ENCODE data around the gene PDE7B. TPM values are rescaled to one million over a fixed set of nuclear protein-coding genes. Genes with fewer than 3 reads are reported as not detected.

The PDE7B gene
- total RNA-seq, 1 experiment from 2014 or later = not detected

DNA sequence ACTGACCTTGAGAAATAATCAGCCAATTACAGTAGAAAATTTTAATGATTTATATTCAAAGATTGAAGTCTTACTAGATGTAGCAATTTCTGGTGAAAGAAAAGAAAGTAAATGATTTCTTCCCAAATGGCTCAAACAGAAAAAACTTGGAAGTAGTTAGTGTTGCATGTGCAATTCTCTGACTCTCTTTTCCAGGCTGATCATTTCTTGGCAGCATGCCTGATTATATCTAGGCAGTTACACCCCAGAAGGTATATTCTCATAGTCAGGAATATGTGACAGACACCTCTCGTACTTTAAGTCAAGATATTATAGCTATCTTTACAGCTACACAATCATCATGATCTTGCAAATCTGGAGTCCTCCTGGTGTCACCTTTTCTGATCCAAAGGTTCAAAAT is 122.9 kb downstream of the PDE7B start (continued):
- no peak for TF ChIP-seq MXD4 (CRISPR knock-in tag; IDR thresholded peaks at IDR 0.05; ENCODE audit: borderline replicate concordance)
- TF ChIP-seq, protein P1, sequence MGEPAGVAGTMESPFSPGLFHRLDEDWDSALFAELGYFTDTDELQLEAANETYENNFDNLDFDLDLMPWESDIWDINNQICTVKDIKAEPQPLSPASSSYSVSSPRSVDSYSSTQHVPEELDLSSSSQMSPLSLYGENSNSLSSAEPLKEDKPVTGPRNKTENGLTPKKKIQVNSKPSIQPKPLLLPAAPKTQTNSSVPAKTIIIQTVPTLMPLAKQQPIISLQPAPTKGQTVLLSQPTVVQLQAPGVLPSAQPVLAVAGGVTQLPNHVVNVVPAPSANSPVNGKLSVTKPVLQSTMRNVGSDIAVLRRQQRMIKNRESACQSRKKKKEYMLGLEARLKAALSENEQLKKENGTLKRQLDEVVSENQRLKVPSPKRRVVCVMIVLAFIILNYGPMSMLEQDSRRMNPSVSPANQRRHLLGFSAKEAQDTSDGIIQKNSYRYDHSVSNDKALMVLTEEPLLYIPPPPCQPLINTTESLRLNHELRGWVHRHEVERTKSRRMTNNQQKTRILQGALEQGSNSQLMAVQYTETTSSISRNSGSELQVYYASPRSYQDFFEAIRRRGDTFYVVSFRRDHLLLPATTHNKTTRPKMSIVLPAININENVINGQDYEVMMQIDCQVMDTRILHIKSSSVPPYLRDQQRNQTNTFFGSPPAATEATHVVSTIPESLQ (CRISPR knock-in tag; IDR thresholded peaks at IDR 0.05) = no peak
- TF ChIP-seq GTF2I (CRISPR knock-in tag; conservative IDR thresholded peaks at IDR 0.05) = no peak
- no peak for TF ChIP-seq PRRX2 (CRISPR knock-in tag; IDR thresholded peaks at IDR 0.05)

GRCh38 chr6:135976585-135976984 is 125.1 kb downstream of the PDE7B start:
- DNase-seq (ENCODE audit: low spot score) (no peak), ATAC-seq (no peak)
- Mint-ChIP-seq H3K27ac (no peak overlapping the region), H3K4me3 (no peak overlapping the region), H3K4me1 (no peaks in the 10 kb centered on the region), H3K9me3 (peaks cover 7% of the 10 kb centered on the region; the same call in 1 of the 2 replicates), H3K36me3 (no peaks in the 10 kb centered on the region), H3K27me3 (ENCODE audit: low read depth) (no peaks in the 10 kb centered on the region)
- POLR2A ChIA-PET = no interaction called here
- CTCF ChIA-PET = no interaction called here
- TF ChIP-seq HMGA2 (CRISPR knock-in tag; IDR thresholded peaks at IDR 0.05) (no peak), NR1H2 (CRISPR knock-in tag; IDR thresholded peaks at IDR 0.05) (no peak), GABPB1 (CRISPR knock-in tag; IDR thresholded peaks at IDR 0.05) (no peak), NR3C1 (CRISPR knock-in tag; conservative IDR thresholded peaks at IDR 0.05; ENCODE audit: low read depth) (no peak), ZBTB21 (CRISPR knock-in tag; IDR thresholded peaks at IDR 0.05; ENCODE audit: borderline replicate concordance) (no peak), MLX (CRISPR knock-in tag; IDR thresholded peaks at IDR 0.05) (no peak), E2F5 (CRISPR knock-in tag; IDR thresholded peaks at IDR 0.05) (no peak), RELA (CRISPR knock-in tag; IDR thresholded peaks at IDR 0.05; ENCODE audit: borderline replicate concordance) (no peak), FOXP1 (CRISPR knock-in tag; IDR thresholded peaks at IDR 0.05; ENCODE audit: borderline replicate concordance) (no peak), CTCF (IDR thresholded peaks at IDR 0.05) (no peak), ATF2 (CRISPR knock-in tag; IDR thresholded peaks at IDR 0.05; ENCODE audit: borderline replicate concordance, low read depth) (no peak), SMAD3 (CRISPR knock-in tag; IDR thresholded peaks at IDR 0.05; ENCODE audit: borderline replicate concordance) (no peak), TEAD4 (CRISPR knock-in tag; IDR thresholded peaks at IDR 0.05) (no peak), ETV6 (CRISPR knock-in tag; IDR thresholded peaks at IDR 0.05) (no peak), JAZF1 (CRISPR knock-in tag; IDR thresholded peaks at IDR 0.05) (no peak)
- TF ChIP-seq, protein P2, sequence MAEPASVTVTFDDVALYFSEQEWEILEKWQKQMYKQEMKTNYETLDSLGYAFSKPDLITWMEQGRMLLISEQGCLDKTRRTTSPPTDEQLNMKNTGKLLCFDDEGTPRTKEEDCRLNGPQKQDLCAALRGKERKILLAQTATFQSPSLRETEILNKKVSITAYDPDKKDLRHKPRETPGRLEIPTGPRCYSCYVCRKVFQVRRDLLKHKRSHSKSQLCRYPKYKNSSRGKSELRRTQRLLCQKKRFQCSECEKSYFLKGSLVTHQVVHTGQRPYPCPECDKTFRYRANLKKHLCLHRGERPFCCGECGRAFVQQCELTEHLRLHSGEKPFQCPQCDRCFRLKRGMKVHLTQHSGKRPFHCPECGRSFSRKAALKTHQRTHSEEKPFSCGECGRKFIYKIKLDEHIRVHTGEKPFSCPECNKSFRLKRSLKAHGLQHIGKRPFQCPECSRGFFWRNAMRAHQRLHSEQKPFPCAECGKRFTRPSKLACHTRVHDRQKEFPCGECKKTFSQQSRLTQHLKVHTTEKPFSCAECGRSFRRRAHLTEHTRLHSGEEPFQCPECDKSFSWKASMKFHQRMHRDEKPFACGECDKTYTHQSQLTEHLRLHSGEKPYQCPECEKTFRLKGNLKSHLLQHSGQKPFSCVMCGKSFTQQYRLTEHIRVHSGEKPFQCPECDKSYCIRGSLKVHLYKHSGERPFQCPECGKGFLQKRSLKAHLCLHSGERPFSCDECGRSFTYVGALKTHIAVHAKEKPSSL (CRISPR knock-in tag; conservative IDR thresholded peaks at IDR 0.05) = no peak
- TF ChIP-seq, protein P3, sequence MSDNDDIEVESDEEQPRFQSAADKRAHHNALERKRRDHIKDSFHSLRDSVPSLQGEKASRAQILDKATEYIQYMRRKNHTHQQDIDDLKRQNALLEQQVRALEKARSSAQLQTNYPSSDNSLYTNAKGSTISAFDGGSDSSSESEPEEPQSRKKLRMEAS (CRISPR knock-in tag; IDR thresholded peaks at IDR 0.05) = no peak
- TF ChIP-seq, protein P4, sequence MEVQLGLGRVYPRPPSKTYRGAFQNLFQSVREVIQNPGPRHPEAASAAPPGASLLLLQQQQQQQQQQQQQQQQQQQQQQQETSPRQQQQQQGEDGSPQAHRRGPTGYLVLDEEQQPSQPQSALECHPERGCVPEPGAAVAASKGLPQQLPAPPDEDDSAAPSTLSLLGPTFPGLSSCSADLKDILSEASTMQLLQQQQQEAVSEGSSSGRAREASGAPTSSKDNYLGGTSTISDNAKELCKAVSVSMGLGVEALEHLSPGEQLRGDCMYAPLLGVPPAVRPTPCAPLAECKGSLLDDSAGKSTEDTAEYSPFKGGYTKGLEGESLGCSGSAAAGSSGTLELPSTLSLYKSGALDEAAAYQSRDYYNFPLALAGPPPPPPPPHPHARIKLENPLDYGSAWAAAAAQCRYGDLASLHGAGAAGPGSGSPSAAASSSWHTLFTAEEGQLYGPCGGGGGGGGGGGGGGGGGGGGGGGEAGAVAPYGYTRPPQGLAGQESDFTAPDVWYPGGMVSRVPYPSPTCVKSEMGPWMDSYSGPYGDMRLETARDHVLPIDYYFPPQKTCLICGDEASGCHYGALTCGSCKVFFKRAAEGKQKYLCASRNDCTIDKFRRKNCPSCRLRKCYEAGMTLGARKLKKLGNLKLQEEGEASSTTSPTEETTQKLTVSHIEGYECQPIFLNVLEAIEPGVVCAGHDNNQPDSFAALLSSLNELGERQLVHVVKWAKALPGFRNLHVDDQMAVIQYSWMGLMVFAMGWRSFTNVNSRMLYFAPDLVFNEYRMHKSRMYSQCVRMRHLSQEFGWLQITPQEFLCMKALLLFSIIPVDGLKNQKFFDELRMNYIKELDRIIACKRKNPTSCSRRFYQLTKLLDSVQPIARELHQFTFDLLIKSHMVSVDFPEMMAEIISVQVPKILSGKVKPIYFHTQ (CRISPR knock-in tag; IDR thresholded peaks at IDR 0.05) = no peak

Data from WTC11 (cell line).